ENCODE results near the gene KIRREL1.

Gene KIRREL1

GRCh38 chr1:158121604-158122254, 128.3 kb downstream of the KIRREL1 start:
- H3K27ac ChIP-seq (ENCODE audit: low read depth, low read length): no peak overlapping the region
- H3K79me2 ChIP-seq (ENCODE audit: control insufficient read depth, low read length): no peaks in the 10 kb centered on the region
- H3F3A ChIP-seq (ENCODE audit: control insufficient read depth, insufficient read depth): no peaks in the 10 kb centered on the region
- H4K20me1 ChIP-seq (ENCODE audit: control insufficient read depth, insufficient read depth, low read depth, low read length): no peaks in the 10 kb centered on the region
- no peaks in the 10 kb centered on the region for H3K9me2 ChIP-seq (replicated peaks; ENCODE audit: control insufficient read depth, low read length)
- H3K4me3 ChIP-seq (ENCODE audit: low read length): no peak overlapping the region
- peaks cover 54% of the 10 kb centered on the region for H3K27me3 ChIP-seq (ENCODE audit: control insufficient read depth, low read length)
- H3K36me3 ChIP-seq (ENCODE audit: control insufficient read depth, low read length): no peaks in the 10 kb centered on the region
- no peak for TF ChIP-seq EZH2phosphoT487 (IDR thresholded peaks at IDR 0.05; ENCODE audit: borderline replicate concordance, low read length)
- TF ChIP-seq, protein P1, sequence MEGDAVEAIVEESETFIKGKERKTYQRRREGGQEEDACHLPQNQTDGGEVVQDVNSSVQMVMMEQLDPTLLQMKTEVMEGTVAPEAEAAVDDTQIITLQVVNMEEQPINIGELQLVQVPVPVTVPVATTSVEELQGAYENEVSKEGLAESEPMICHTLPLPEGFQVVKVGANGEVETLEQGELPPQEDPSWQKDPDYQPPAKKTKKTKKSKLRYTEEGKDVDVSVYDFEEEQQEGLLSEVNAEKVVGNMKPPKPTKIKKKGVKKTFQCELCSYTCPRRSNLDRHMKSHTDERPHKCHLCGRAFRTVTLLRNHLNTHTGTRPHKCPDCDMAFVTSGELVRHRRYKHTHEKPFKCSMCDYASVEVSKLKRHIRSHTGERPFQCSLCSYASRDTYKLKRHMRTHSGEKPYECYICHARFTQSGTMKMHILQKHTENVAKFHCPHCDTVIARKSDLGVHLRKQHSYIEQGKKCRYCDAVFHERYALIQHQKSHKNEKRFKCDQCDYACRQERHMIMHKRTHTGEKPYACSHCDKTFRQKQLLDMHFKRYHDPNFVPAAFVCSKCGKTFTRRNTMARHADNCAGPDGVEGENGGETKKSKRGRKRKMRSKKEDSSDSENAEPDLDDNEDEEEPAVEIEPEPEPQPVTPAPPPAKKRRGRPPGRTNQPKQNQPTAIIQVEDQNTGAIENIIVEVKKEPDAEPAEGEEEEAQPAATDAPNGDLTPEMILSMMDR (IDR thresholded peaks at IDR 0.05; ENCODE audit: low read depth, low read length, poor library complexity, severe bottlenecking): peak; percentile 80
- H3K4me2 ChIP-seq (ENCODE audit: low read length): no peak overlapping the region
- H3K9me3 ChIP-seq (ENCODE audit: control insufficient read depth, insufficient read depth, low read length): no peaks in the 10 kb centered on the region
- H3K4me1 ChIP-seq (ENCODE audit: control insufficient read depth, low read length): 0 out of 2 replicates have a peak, but pooled peaks cover 4% of the 10 kb centered on the region

- no peaks in the 10 kb centered on the region for H3F3A ChIP-seq (ENCODE audit: control insufficient read depth, insufficient read depth)
- peaks cover 54% of the 10 kb centered on the region for H3K27me3 ChIP-seq (ENCODE audit: control insufficient read depth, low read length)
- no peaks in the 10 kb centered on the region for H3K9me2 ChIP-seq (replicated peaks; ENCODE audit: control insufficient read depth, low read length)
- H4K20me1 ChIP-seq (ENCODE audit: control insufficient read depth, insufficient read depth, low read depth, low read length): no peaks in the 10 kb centered on the region
- 0 out of 2 replicates have a peak, but pooled peaks cover 3% of the 10 kb centered on the region for H3K4me1 ChIP-seq (ENCODE audit: control insufficient read depth, low read length)
- H3K36me3 ChIP-seq (ENCODE audit: control insufficient read depth, low read length): no peaks in the 10 kb centered on the region
- no peak overlapping the region for H3K27ac ChIP-seq (ENCODE audit: low read depth, low read length)
- no peak for TF ChIP-seq EZH2phosphoT487 (IDR thresholded peaks at IDR 0.05; ENCODE audit: borderline replicate concordance, low read length)
- TF ChIP-seq, protein P1 (IDR thresholded peaks at IDR 0.05; ENCODE audit: low read depth, low read length, poor library complexity, severe bottlenecking): no peak
- H3K4me2 ChIP-seq (ENCODE audit: low read length): no peak overlapping the region
- no peaks in the 10 kb centered on the region for H3K79me2 ChIP-seq (ENCODE audit: control insufficient read depth, low read length)
- H3K4me3 ChIP-seq (ENCODE audit: low read length): no peak overlapping the region
- H3K9me3 ChIP-seq (ENCODE audit: control insufficient read depth, insufficient read depth, low read length): no peaks in the 10 kb centered on the region
These were observed 129.5 kb downstream of the KIRREL1 start for GRCh38 chr1:158122833-158123388.

GRCh38 chr1:158124034-158124433, 130.6 kb downstream of the KIRREL1 start:
- H3K4me2 ChIP-seq (ENCODE audit: low read length): no peak overlapping the region
- no peak overlapping the region for H3K4me3 ChIP-seq (ENCODE audit: low read length)
- peaks cover 42% of the 10 kb centered on the region for H3K27me3 ChIP-seq (ENCODE audit: control insufficient read depth, low read length)

More at GRCh38 chr1:158124034-158124433, 130.6 kb downstream of the KIRREL1 start:
- H3K36me3 ChIP-seq (ENCODE audit: control insufficient read depth, low read length): no peaks in the 10 kb centered on the region
- no peaks in the 10 kb centered on the region for H3K4me1 ChIP-seq (ENCODE audit: control insufficient read depth, low read length)
- no peak overlapping the region for H3K27ac ChIP-seq (ENCODE audit: low read depth, low read length)
- no peaks in the 10 kb centered on the region for H4K20me1 ChIP-seq (ENCODE audit: control insufficient read depth, insufficient read depth, low read depth, low read length)
- H3K9me3 ChIP-seq (ENCODE audit: control insufficient read depth, insufficient read depth, low read length): no peaks in the 10 kb centered on the region
- H3K79me2 ChIP-seq (ENCODE audit: control insufficient read depth, low read length): no peaks in the 10 kb centered on the region
- H3K9me2 ChIP-seq (replicated peaks; ENCODE audit: control insufficient read depth, low read length): no peaks in the 10 kb centered on the region
- no peaks in the 10 kb centered on the region for H3F3A ChIP-seq (ENCODE audit: control insufficient read depth, insufficient read depth)
- no peak for TF ChIP-seq EZH2phosphoT487 (IDR thresholded peaks at IDR 0.05; ENCODE audit: borderline replicate concordance, low read length)
- TF ChIP-seq, protein P1 (IDR thresholded peaks at IDR 0.05; ENCODE audit: low read depth, low read length, poor library complexity, severe bottlenecking): no peak
